ENCODE data around the gene POMT1.
"Not testable (repeated sequence)": the region's sequence is repeated elsewhere in the genome, so short reads cannot be mapped to it uniquely, and the experiment has no call there.

The POMT1 gene

DNA sequence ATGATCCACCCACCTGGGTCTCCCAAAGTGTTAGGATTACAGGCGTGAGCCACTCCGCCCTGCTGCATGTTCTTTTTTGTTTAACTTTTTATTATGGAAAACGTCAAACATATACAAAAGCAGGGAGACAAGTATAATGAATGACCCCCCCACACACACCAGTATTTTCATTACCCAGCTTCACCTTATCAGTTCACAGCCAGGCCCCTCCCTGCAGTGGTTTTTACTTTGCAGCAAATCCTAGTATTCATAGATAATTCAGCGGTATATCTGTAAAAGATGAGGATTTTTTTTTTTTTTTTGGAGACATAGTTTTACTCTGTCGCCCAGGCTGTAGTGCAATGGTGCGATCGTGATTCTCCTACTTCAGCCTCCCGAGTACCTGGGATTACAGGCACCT lies 2.3 kb downstream of the POMT1 start:
- Histone ChIP-seq H3K27me3 (replicated peaks in 2 of 5; ENCODE audit: control insufficient read depth in 4 of 5, insufficient read depth in 5 of 5, low read length in 4 of 5) (no peaks in the 10 kb centered on the region), H3K4me1 (ENCODE audit: control extremely low read depth in 1 of 4, control insufficient read depth in 4 of 4, insufficient read depth in 4 of 4, low read length in 3 of 4) (peaks cover 0 to 31% (median 20%) of the 10 kb centered on the region in 4 experiments), H3K9me3 (ENCODE audit: control extremely low read depth in 1 of 5, control insufficient read depth in 4 of 5, insufficient read depth in 2 of 5, low read depth in 1 of 5, low read length in 4 of 5) (no peaks in the 10 kb centered on the region), H3K36me3 (ENCODE audit: control insufficient read depth in 4 of 4, insufficient read depth in 4 of 4, low read length in 3 of 4) (peaks cover 2 to 19% (median 13%) of the 10 kb centered on the region in 4 experiments), H3K27ac (ENCODE audit: insufficient read depth in 1 of 2, low read depth in 1 of 2, low read length in 2 of 2, poor library complexity in 1 of 2, severe bottlenecking in 2 of 2) (no peak overlapping the region), H3K4me3 (ENCODE audit: control insufficient read depth in 1 of 7, extremely low read depth in 1 of 7, insufficient read depth in 4 of 7, low read depth in 2 of 7, low read length in 6 of 7) (no peak overlapping the region)
- POLR2A ChIA-PET = no interaction called here
- WGBS (ENCODE audit: insufficient coverage) = 96% methylated on average over 5 of the region's 8 CpGs
- peak in 1 of 3 donors; percentile 12 for DNase-seq
- CTCF ChIA-PET = interaction anchor here (0.9 kb wide), 1 partner anchor 15 kb away, joined by 3 read pairs; no protein-coding TSS in a partner anchor

DNA sequence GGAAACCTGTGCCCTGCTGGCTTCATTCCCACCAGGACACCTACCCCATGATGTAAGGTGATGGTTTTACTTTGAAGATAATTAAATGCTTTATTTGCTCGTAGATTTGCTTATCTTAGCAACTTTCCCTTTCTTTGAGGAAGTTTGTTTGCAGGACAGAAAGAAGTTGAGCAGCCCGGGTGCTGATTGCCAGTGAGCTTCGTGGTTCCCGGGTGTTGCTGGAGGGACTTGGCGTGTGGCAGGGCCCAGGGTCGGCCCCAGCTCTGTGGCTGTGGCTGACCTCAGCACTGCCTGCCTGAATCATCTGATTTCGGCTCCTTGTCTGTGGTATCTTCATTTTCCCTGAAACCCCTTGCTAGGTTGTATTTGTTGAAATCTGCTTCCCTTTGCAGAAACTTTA lies 8.7 kb downstream of the POMT1 start:
- Histone ChIP-seq H3K27ac (ENCODE audit: insufficient read depth in 1 of 2, low read depth in 1 of 2, low read length in 2 of 2, poor library complexity in 1 of 2, severe bottlenecking in 2 of 2) (no peak overlapping the region), H3K36me3 (ENCODE audit: control insufficient read depth in 4 of 4, insufficient read depth in 4 of 4, low read length in 3 of 4) (peaks cover 9 to 69% (median 56%) of the 10 kb centered on the region in 4 experiments), H3K9me3 (ENCODE audit: control extremely low read depth in 1 of 5, control insufficient read depth in 4 of 5, insufficient read depth in 2 of 5, low read depth in 1 of 5, low read length in 4 of 5) (peaks cover 0 to 4% (median 0%) of the 10 kb centered on the region in 5 experiments), H3K4me1 (ENCODE audit: control extremely low read depth in 1 of 4, control insufficient read depth in 4 of 4, insufficient read depth in 4 of 4, low read length in 3 of 4) (no peaks in the 10 kb centered on the region), H3K4me3 (ENCODE audit: control insufficient read depth in 1 of 7, extremely low read depth in 1 of 7, insufficient read depth in 4 of 7, low read depth in 2 of 7, low read length in 6 of 7) (no peak overlapping the region), H3K27me3 (replicated peaks in 2 of 5; ENCODE audit: control insufficient read depth in 4 of 5, insufficient read depth in 5 of 5, low read length in 4 of 5) (no peaks in the 10 kb centered on the region)
- ChIA-PET CTCF (interaction anchor here (1.7 kb wide), 1 partner anchor 12 kb away, joined by 4 read pairs; no protein-coding TSS in a partner anchor), POLR2A (no interaction called here)
- WGBS (ENCODE audit: insufficient coverage) = 94% methylated on average over 6 of the region's 7 CpGs
- no peak for DNase-seq

- peaks cover 0 to 4% (median 0%) of the 10 kb centered on the region in 5 experiments for H3K9me3 ChIP-seq (ENCODE audit: control extremely low read depth in 1 of 5, control insufficient read depth in 4 of 5, insufficient read depth in 2 of 5, low read depth in 1 of 5, low read length in 4 of 5)
- 93% methylated on average over 6 of the region's 6 CpGs for WGBS (ENCODE audit: insufficient coverage)
- ChIA-PET POLR2A (no interaction called here), CTCF (no interaction called here)
- H3K27ac ChIP-seq (ENCODE audit: insufficient read depth in 1 of 2, low read depth in 1 of 2, low read length in 2 of 2, poor library complexity in 1 of 2, severe bottlenecking in 2 of 2) = no peak overlapping the region
- H3K27me3 ChIP-seq (replicated peaks in 2 of 5; ENCODE audit: control insufficient read depth in 4 of 5, insufficient read depth in 5 of 5, low read length in 4 of 5) = no peaks in the 10 kb centered on the region
- H3K36me3 ChIP-seq (ENCODE audit: control insufficient read depth in 4 of 4, insufficient read depth in 4 of 4, low read length in 3 of 4) = peaks cover 9 to 72% (median 59%) of the 10 kb centered on the region in 4 experiments
- no peaks in the 10 kb centered on the region for H3K4me1 ChIP-seq (ENCODE audit: control extremely low read depth in 1 of 4, control insufficient read depth in 4 of 4, insufficient read depth in 4 of 4, low read length in 3 of 4)
- DNase-seq = no peak
- H3K4me3 ChIP-seq (ENCODE audit: control insufficient read depth in 1 of 7, extremely low read depth in 1 of 7, insufficient read depth in 4 of 7, low read depth in 2 of 7, low read length in 6 of 7) = no peak overlapping the region
These were observed 9.2 kb downstream of the POMT1 start for GRCh38 chr9:131511880-131512279.

DNA sequence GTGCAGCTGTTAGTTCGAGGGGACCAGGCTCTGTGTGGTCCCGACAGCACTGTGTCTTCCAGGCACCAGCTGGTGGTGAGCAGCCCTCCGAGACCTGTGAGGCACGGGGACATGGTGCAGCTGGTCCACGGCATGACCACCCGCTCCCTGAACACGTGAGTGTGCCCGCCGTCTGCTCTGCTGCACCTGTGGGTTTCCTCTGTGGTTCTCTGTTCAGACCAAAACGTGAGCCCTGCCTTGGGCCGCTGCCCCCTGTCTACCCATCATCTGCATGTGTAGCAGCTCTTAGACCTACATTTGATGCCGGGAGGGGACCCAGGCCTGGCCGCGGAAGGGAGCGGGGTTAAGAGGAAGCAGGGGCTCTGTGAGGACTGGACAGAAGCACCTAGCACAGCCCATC lies 10.5 kb downstream of the POMT1 start:
- CTCF ChIA-PET = no interaction called here
- Histone ChIP-seq H3K27me3 (replicated peaks in 2 of 5; ENCODE audit: control insufficient read depth in 4 of 5, insufficient read depth in 5 of 5, low read length in 4 of 5) (no peaks in the 10 kb centered on the region), H3K36me3 (ENCODE audit: control insufficient read depth in 4 of 4, insufficient read depth in 4 of 4, low read length in 3 of 4) (peaks cover 7 to 72% (median 59%) of the 10 kb centered on the region in 4 experiments), H3K4me3 (ENCODE audit: control insufficient read depth in 1 of 7, extremely low read depth in 1 of 7, insufficient read depth in 4 of 7, low read depth in 2 of 7, low read length in 6 of 7) (no peak overlapping the region), H3K4me1 (ENCODE audit: control extremely low read depth in 1 of 4, control insufficient read depth in 4 of 4, insufficient read depth in 4 of 4, low read length in 3 of 4) (no peaks in the 10 kb centered on the region), H3K9me3 (ENCODE audit: control extremely low read depth in 1 of 5, control insufficient read depth in 4 of 5, insufficient read depth in 2 of 5, low read depth in 1 of 5, low read length in 4 of 5) (peaks cover 0 to 4% (median 0%) of the 10 kb centered on the region in 5 experiments), H3K27ac (ENCODE audit: insufficient read depth in 1 of 2, low read depth in 1 of 2, low read length in 2 of 2, poor library complexity in 1 of 2, severe bottlenecking in 2 of 2) (no peak overlapping the region)
- DNase-seq = no peak
- POLR2A ChIA-PET = no interaction called here
- 92% methylated on average over 15 of the region's 15 CpGs for WGBS (ENCODE audit: insufficient coverage)

- H3K36me3 ChIP-seq (ENCODE audit: control insufficient read depth in 4 of 4, insufficient read depth in 4 of 4, low read length in 3 of 4) = peaks cover 10 to 84% (median 70%) of the 10 kb centered on the region in 4 experiments
- POLR2A ChIA-PET; H3K27me3 ChIP-seq (replicated peaks in 2 of 5; ENCODE audit: control insufficient read depth in 4 of 5, insufficient read depth in 5 of 5, low read length in 4 of 5); H3K27ac ChIP-seq (ENCODE audit: insufficient read depth in 1 of 2, low read depth in 1 of 2, low read length in 2 of 2, poor library complexity in 1 of 2, severe bottlenecking in 2 of 2); H3K4me3 ChIP-seq (ENCODE audit: control insufficient read depth in 1 of 7, extremely low read depth in 1 of 7, insufficient read depth in 4 of 7, low read depth in 2 of 7, low read length in 6 of 7); H3K9me3 ChIP-seq (ENCODE audit: control extremely low read depth in 1 of 5, control insufficient read depth in 4 of 5, insufficient read depth in 2 of 5, low read depth in 1 of 5, low read length in 4 of 5); H3K4me1 ChIP-seq (ENCODE audit: control extremely low read depth in 1 of 4, control insufficient read depth in 4 of 4, insufficient read depth in 4 of 4, low read length in 3 of 4); CTCF ChIA-PET: not testable (repeated sequence)
- peak in 2 of 3 donors; percentile 53 to 57 for DNase-seq
- 76% methylated on average over 5 of the region's 12 CpGs for WGBS (ENCODE audit: insufficient coverage)
These were observed 12.9 kb downstream of the POMT1 start for GRCh38 chr9:131515559-131516031.

GRCh38 chr9:131516100-131516499 lies 13.4 kb downstream of the POMT1 start:
- H3K4me3 ChIP-seq (ENCODE audit: control insufficient read depth in 1 of 7, extremely low read depth in 1 of 7, insufficient read depth in 4 of 7, low read depth in 2 of 7, low read length in 6 of 7) = no peak overlapping the region
- CTCF ChIA-PET = no interaction called here
- peaks cover 0 to 4% (median 0%) of the 10 kb centered on the region in 5 experiments for H3K9me3 ChIP-seq (ENCODE audit: control extremely low read depth in 1 of 5, control insufficient read depth in 4 of 5, insufficient read depth in 2 of 5, low read depth in 1 of 5, low read length in 4 of 5)
- H3K27me3 ChIP-seq (replicated peaks in 2 of 5; ENCODE audit: control insufficient read depth in 4 of 5, insufficient read depth in 5 of 5, low read length in 4 of 5) = no peaks in the 10 kb centered on the region
- peak in 2 of 3 donors; percentile 26 to 49 for DNase-seq
- H3K36me3 ChIP-seq (ENCODE audit: control insufficient read depth in 4 of 4, insufficient read depth in 4 of 4, low read length in 3 of 4) = peaks cover 6 to 83% (median 68%) of the 10 kb centered on the region in 4 experiments
- no peak overlapping the region for H3K27ac ChIP-seq (ENCODE audit: insufficient read depth in 1 of 2, low read depth in 1 of 2, low read length in 2 of 2, poor library complexity in 1 of 2, severe bottlenecking in 2 of 2)
- no peaks in the 10 kb centered on the region for H3K4me1 ChIP-seq (ENCODE audit: control extremely low read depth in 1 of 4, control insufficient read depth in 4 of 4, insufficient read depth in 4 of 4, low read length in 3 of 4)
- WGBS (ENCODE audit: insufficient coverage) = 96% methylated on average over 6 of the region's 15 CpGs
- POLR2A ChIA-PET = no interaction called here

GRCh38 chr9:131516930-131517329 lies 14.2 kb downstream of the POMT1 start:
- H3K4me3 ChIP-seq (ENCODE audit: control insufficient read depth in 1 of 7, extremely low read depth in 1 of 7, insufficient read depth in 4 of 7, low read depth in 2 of 7, low read length in 6 of 7) = no peak overlapping the region
- 97% methylated on average over 7 of the region's 9 CpGs for WGBS (ENCODE audit: insufficient coverage)
- peaks cover 6 to 83% (median 70%) of the 10 kb centered on the region in 4 experiments for H3K36me3 ChIP-seq (ENCODE audit: control insufficient read depth in 4 of 4, insufficient read depth in 4 of 4, low read length in 3 of 4)
- ChIA-PET CTCF (no interaction called here), POLR2A (no interaction called here)
- H3K4me1 ChIP-seq (ENCODE audit: control extremely low read depth in 1 of 4, control insufficient read depth in 4 of 4, insufficient read depth in 4 of 4, low read length in 3 of 4) = no peaks in the 10 kb centered on the region
- no peaks in the 10 kb centered on the region for H3K27me3 ChIP-seq (replicated peaks in 2 of 5; ENCODE audit: control insufficient read depth in 4 of 5, insufficient read depth in 5 of 5, low read length in 4 of 5)
- peaks cover 0 to 4% (median 0%) of the 10 kb centered on the region in 5 experiments for H3K9me3 ChIP-seq (ENCODE audit: control extremely low read depth in 1 of 5, control insufficient read depth in 4 of 5, insufficient read depth in 2 of 5, low read depth in 1 of 5, low read length in 4 of 5)
- peak in 2 of 3 donors; percentile 30 to 38 for DNase-seq
- no peak overlapping the region for H3K27ac ChIP-seq (ENCODE audit: insufficient read depth in 1 of 2, low read depth in 1 of 2, low read length in 2 of 2, poor library complexity in 1 of 2, severe bottlenecking in 2 of 2)
